HG03457 (cell line): ENCODE results near the gene GPBAR1.

Experiments used
- ATAC-seq: cut with Tn5 transposase; IDR thresholded peaks from one replicate; pipeline ENCODE4 v1.9.1; 2021; ENCODE audit warnings: moderate number of reproducible peaks; ENCODE audit not compliant: unreplicated experiment

Gene GPBAR1

GRCh38 chr2:218238887-218239286 is 21.9 kb upstream of the GPBAR1 start:
- no peak for ATAC-seq

GRCh38 chr2:218244204-218244603 is 16.6 kb upstream of the GPBAR1 start:
- ATAC-seq, result no peak

DNA sequence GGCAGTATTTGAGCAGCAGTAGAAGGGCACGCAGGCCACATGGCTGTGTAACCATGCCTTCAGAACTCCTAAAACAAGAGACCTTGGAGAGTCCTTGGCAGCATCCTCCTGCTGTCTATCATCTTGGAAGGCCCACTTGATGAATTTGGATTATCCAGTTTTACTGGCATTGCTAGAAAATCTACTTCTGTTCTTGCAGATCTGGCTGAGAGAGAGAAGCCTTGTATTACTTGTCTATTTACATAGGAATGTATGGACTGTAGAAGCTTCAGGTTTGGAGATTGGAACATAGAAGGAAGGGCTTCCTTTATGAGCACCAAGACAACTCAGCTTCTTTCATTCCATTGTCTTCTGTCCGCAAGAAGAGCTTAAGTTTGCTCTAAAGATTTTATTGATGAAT is 16.1 kb upstream of the GPBAR1 start:
- no peak for ATAC-seq

GRCh38 chr2:218245214-218245613 is 15.6 kb upstream of the GPBAR1 start:
- no peak for ATAC-seq

DNA sequence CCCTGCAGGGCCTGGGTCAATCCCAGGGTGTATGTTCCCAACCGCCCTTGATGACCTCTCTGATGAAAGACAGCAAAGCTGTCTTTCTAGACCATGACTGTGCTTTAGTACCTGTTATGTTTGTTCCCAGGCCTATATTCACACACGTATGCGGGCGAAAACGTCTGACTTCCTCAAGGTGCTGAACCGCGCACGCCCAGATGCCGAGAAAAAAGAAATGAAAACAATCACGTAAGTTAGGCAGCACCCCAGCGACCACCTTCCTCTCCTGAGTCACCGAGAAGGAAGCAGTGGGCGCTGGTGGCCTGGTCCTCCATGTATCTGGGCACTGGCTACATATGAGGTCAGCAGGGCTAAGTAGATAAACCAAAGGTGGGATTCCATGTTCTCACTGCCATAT is 11.1 kb upstream of the GPBAR1 start:
- no peak for ATAC-seq

DNA sequence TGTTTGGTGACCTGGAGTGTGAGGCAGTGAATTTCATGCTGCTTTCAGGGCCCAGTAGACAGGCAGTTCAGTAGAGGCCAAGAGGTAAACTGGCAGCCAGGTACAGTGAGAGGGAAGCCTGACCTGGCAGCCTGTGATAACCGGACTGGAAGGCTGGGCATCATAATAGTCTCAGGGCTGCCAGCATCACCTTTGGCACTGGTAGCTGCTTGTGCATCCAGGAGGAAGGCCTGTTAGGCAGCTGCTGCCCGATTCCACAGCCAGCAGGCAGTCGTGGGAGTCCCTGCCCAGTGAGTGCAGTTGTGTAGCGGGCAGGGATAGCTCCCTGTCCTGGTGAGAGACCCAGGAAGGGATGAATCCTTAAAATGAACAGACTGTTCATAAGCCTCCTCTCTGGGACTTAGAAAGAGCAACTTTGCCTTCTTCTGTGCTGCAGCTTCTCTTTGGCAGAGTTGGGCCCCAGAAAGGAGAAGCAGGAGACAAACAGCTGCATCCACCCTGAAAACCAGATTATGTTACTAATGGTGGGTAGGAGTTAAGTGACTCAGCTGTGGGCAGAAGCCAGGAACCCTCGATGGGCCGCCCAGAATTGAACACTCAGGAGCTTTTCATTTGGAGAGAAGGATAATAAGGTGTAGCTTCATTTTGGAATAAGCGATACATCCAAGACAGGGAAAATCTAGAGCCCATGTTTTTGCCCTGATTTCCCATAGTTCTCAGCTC is 8.1 kb upstream of the GPBAR1 start:
- ATAC-seq, result no peak

DNA sequence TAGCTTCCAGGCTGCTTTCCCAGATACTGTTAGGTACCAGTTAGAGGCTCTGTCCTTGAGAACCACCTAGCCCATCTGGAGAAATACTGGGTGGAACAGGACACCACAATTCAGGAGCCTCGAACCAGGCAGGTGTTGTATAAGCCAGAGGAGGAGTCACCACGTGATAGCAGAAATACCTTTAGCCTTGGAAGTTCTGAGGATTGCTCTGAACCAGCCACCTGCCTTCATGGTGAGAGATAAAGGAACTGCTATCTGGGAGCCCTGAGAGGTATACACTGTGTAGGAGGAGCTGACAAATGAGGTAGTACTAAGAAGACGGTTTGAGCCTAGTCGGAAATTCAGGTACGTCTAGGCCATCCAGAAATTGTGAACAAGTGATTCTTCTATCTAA is 7.6 kb upstream of the GPBAR1 start:
- ATAC-seq, result no peak

DNA sequence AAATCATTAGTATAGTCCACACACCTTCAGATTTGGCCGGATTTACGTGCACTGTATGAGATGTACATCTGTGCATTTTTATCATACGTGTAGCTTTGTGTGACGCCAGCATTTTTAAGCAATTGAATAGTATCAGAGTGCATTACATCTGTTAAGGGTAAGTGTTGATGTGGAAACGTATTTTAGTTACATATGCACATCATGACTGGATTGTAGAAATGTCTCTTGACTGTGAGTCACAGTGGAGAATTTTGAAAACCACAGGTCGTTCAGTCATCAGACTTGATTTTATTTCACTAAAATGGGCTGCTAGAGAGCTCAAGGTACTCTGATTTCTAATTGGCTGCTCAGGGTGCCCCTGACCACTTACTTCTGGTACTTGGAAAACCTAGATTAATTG is 5.4 kb upstream of the GPBAR1 start:
- ATAC-seq, result no peak

DNA sequence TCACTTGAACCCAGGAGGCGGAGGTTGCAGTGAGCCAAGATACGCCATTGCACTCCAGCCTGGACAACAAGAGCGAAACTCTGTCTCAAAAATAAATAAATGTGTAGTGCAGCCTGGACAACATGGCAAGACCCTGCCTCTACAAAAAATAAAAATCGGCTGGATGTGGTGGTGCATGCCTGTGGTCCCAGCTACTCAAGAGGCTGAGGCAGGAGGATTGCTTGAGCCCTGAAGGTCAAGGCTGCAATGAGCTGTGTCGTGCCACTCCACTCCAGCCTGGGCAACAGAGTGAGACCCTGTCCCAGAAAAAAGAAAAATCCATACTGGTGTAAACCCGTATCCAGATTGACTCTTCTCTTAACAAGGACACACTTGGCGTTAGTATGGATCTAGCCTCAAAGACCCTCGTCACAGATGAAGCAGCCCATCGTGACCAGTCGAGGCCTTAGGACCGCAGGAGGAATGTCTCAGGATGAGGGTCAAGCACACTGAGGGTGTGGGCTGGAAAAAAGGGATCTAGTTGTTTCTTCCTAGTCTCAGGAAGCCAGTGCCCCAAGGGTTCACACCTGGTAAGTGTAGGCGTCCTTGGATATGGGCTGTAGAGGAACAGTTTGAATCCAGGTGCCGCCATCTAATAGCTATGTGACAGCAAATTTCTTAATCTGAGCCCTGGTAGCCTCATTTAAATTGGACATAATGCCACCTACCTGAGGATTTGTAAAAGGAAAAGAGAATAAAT is 4.0 kb upstream of the GPBAR1 start:
- no peak for ATAC-seq

DNA sequence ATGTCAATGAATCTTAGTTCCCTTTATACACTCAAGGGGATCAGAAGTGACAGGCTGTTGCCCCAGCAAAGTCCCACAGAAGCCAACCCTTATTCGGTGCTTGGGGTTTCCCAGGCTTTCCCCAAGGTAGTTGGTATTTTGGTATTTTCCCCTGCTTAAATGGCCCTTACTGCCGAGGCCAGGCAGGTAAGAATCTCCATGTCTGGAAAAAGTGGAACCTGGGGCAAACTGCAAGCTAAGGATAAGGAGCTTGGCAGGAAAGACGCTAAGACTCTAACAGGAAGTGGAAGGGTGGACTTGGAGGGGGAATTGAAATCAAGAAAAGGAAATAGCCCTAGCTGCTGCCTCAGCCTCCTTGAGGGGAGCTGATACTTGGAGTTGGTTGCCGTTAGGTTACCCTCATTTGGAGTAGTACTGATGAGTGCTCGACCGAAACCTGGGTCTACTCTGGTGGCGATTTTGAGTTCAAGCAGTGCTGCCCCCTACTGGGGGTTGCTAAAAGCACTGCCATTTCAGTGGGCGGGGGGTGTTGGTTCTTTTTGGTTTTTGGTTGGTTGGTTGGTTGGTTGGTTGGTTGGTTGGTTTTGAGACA is 3.3 kb upstream of the GPBAR1 start:
- peak; percentile 66 for ATAC-seq

- ATAC-seq, result no peak
These were observed 1.5 kb upstream of the GPBAR1 start for GRCh38 chr2:218259099-218259961.

DNA sequence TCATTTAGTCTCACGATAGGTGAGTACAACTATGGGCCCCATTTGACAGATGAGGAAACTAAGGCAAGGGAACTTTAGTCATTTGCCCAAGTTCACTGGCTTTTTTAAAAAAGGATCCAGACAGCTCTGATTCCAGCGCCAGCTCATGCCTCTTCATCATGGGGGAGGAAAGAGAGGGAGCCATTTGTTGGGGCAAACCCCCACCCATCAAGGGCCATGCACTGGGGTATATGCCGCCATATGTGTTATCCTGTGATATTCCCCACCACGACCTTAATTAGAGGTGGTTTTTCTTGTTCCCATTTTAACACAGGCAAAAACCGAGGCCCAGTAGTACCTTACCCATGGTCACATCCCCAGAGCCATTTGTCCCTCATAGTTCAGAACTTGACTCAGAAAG is 649 bp upstream of the GPBAR1 start:
- ATAC-seq, result no peak

GRCh38 chr2:218261423-218262236 is 815 bp downstream of the GPBAR1 start:
- ATAC-seq, result no peak

DNA sequence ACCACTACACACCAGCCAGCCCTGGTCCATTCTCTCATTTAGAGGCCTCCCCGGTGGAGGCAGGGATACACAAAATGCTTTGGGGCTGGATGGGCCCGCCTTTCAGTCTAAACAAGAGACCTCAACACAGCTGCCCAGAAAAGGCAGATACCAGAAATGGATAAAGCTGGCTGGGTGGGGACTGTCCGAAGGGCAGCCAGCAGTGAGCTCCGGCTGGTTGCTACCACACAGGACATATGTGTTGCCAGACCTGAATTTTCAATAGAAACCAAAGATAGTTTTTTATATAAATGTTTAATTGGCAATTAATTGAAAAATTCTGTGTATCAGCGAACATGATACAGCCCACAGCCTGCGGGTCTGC is 1.4 kb downstream of the GPBAR1 start:
- ATAC-seq, result no peak

DNA sequence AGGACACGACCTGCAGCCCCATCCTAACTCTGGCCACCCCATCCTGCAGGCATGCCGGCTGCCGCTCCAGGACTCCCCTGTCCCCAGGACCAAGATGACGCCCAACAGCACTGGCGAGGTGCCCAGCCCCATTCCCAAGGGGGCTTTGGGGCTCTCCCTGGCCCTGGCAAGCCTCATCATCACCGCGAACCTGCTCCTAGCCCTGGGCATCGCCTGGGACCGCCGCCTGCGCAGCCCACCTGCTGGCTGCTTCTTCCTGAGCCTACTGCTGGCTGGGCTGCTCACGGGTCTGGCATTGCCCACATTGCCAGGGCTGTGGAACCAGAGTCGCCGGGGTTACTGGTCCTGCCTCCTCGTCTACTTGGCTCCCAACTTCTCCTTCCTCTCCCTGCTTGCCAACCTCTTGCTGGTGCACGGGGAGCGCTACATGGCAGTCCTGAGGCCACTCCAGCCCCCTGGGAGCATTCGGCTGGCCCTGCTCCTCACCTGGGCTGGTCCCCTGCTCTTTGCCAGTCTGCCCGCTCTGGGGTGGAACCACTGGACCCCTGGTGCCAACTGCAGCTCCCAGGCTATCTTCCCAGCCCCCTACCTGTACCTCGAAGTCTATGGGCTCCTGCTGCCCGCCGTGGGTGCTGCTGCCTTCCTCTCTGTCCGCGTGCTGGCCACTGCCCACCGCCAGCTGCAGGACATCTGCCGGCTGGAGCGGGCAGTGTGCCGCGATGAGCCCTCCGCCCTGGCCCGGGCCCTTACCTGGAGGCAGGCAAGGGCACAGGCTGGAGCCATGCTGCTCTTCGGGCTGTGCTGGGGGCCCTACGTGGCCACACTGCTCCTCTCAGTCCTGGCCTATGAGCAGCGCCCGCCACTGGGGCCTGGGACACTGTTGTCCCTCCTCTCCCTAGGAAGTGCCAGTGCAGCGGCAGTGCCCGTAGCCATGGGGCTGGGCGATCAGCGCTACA is 2.1 kb downstream of the GPBAR1 start:
- no peak for ATAC-seq

DNA sequence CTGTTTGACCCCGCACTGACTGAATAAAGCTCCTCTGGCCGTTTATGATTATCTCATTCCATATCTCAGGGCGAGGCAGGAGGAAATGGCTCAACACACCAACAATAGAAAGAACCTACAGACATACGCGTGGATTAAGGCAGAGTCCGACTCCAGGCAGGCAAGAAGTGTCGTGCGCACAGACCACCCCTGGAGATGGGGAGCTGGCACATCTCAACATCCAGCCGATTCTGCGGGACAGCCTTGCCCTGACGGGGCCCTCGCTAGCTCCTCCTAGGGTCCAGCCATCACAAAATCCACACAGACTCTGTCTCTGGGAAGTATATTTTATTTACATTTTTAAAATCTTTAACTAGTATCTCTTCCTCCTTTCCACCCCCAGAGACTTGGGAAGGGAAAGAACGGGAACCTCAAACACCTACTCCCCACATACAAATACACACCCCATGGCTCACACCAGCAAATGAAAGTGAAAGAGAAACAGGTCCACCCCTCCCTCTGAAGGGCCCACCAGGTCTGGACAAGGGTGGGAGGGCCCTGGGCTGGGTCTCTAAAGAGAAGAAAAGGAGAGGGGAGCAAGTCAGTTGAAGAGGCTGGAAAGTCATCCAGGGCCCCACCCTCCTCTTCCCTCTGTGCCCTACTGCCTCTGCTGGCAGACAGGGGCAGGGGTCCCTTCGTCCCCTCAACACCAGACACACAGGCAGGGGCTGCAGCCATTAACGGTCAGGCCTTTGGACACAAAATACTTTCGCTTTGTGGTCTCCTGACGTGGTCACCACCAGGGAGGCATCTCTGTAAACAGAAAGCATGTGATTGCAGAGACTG is 3.2 kb downstream of the GPBAR1 start:
- ATAC-seq, result no peak

DNA sequence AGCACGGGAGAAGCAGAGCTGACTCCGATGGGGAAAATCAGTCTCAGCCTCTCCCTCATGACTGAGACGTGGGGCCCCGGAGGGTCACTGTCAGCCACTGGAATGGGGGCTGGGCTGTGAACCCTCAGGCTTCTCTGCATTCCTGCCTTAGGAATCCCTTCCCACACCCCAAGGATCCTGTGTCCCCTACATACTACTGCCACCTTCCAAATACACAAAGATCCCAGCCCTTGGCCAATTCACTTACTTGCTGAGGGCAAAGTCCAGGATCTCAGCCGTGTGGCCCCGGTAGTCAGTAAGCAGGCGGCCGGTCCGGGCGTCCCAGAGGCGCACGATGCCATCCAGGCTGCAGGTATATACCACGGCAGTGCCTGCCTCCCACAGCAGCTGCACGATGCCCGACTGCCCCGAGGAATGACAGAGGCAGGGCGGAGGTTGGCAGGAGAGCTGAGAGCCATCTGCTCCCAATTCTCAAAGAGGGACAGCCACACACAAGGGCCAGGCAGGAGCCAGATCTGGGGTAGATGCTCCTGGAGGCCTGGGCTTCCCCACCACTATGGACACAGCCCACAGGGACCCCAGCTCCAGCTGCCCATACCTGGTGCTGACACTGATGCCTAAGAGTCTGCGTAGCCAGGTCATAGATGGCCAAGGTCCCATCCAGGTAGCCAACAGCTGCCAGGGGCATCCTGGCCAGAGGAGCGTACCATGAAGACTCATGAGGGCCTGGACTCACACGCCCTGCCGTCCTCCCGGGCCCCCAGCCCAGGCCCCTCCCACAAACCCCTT is 4.2 kb downstream of the GPBAR1 start:
- ATAC-seq, result no peak

GRCh38 chr2:218265626-218266025 is 4.8 kb downstream of the GPBAR1 start:
- no peak for ATAC-seq
